Retinal pigment epithelial cell (primary cell): ENCODE results near the gene DDX10.

ENCODE experiments used
- DNase-seq: peaks from one replicate; pipeline ENCODE4 v3.0.0-alpha.2; 2010; ENCODE audit warnings: low read depth
- H3K4me3 ChIP-seq: 2 replicates; pipeline ENCODE4 v1.5.1; 2011; ENCODE audit warnings: mild to moderate bottlenecking, low read length, control low read depth, moderate library complexity
- CTCF ChIP-seq: conservative IDR thresholded peaks from 2 replicates; pipeline ENCODE4 v1.5.1; 2011; ENCODE audit warnings: low read depth, low read length, control low read depth, inconsistent platforms

DDX10 gene

DNA sequence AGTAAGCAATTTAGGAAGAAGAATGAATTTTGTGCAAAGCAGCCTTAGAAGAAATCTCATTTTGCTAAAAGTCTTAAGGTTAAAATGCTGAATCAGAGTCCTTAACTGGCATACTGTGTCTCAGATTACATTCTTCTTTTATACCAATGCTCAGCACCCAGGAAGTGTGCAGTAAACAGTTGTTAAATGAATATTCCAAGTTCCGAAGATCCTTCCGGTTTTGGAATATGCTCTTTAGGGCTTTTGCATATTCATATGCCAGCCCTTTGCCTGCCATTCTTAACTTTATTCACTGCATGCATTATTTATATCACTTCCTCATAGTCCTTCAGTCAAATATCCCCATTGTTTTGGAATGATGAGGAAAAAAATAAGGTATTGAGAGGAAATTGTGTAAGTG, 242.0 kb downstream of the DDX10 start:
- no peak overlapping the region for H3K4me3 ChIP-seq
- TF ChIP-seq CTCF = no peak
- DNase-seq = no peak

DNA sequence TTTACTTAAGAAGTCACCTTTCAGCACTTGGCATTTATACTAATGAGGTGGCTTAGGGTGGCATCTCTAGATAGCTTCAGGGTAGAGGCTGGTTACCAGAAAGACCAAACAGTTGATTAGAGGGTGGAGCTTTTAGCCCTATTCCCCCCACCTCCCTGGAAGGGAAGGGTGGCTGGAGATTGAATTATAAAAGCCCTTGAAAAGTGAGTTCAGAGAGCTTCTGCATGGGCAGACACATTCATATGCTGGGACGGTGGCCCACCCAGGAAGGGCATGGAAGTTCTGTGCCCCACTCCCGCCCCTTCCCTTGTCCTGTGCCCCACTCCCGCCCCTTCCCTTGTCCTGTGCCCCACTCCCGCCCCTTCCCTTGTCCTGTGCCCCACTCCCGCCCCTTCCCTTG, 244.2 kb downstream of the DDX10 start:
- no peak overlapping the region for H3K4me3 ChIP-seq
- DNase-seq = no peak
- no peak for TF ChIP-seq CTCF

GRCh38 chr11:108909921-108910320, 245.1 kb downstream of the DDX10 start:
- TF ChIP-seq CTCF = no peak
- no peak for DNase-seq
- H3K4me3 ChIP-seq = no peak overlapping the region

DNA sequence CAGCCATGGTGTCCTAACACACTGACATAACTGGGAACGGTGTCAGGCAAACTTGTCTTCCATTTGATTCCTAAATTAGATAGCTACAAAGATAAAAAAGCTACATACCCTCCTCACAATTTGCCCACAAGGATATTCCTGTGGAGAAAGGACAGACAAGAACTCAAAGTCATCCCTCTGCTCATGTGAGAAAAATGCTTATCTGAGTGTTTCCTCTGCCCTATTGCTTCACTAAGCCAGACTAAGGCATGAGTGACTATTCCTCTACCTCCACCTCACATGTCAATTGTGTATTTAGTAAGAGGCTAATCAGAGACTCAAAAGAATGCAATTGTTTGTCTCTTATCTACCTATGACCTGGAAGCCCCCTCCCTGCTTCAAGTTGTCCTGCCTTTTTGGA, 247.7 kb downstream of the DDX10 start:
- no peak for TF ChIP-seq CTCF
- DNase-seq = no peak
- no peak overlapping the region for H3K4me3 ChIP-seq

DNA sequence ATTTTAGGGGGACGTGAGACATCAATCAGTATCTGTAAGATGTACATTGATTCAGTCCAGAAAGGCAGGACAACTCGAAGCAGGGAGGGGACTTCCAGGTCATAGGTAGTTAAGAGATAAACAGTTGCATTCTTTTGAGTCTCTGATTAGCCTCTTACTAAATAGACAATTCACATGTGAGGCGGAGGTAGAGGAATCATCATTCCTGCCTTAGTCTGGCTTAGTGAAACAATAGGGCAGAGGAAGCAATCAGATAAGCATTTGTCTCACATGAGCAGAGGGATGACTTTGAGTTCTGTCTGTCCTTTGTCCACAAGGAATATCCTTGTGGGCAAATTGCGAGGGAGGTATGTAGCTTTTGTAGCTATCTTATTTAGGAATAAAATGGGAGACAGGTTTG, 248.3 kb downstream of the DDX10 start:
- no peak overlapping the region for H3K4me3 ChIP-seq
- DNase-seq = no peak
- TF ChIP-seq CTCF = no peak

DNA sequence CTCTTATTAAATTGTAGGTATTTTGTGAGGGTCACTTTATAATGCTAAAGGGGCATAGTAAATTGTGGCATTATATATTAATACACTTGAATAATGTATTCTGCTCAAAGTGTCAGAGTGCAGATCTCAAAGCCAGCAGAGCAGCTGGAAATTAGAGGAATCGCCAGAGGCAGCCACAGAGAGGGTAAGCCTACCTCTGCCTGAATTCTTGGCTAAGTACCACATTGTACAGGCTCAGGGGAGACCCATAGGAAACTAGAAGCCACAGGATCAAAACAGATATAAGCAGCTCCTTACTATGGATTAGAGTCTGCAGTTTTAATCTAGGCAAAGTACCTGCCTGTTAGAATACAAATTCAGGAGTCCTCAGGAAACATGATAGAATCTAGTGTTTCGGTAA, 249.3 kb downstream of the DDX10 start:
- DNase-seq = no peak
- no peak for TF ChIP-seq CTCF
- H3K4me3 ChIP-seq = no peak overlapping the region

DNA sequence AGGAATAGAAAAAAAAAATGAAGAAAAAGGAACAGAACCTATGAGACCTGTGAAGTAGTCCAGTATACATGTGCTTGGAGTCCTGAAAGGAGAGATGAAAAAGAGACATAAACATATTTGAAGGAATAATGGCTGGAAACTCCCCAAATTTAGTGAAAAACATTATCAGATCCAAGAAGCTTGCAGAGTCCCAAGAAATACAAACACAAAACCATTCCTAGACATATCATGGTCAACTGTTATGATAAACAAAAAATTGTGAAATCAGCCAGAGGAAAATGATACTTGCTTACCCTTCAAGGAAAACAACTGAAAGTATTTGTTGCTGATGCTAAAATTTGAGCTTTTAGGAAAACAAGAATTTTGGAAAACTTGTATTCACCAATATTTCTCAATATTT, 250.1 kb downstream of the DDX10 start:
- TF ChIP-seq CTCF = no peak
- DNase-seq = no peak
- H3K4me3 ChIP-seq = no peak overlapping the region
